ENCODE results near the gene PTGES3L.
A peak's percentile ranks its signal among the peaks of the same experiment; 100 is the strongest.
"Not testable (repeated sequence)": the region's sequence is repeated elsewhere in the genome, so short reads cannot be mapped to it uniquely, and the experiment has no call there.

Gene PTGES3L

DNA sequence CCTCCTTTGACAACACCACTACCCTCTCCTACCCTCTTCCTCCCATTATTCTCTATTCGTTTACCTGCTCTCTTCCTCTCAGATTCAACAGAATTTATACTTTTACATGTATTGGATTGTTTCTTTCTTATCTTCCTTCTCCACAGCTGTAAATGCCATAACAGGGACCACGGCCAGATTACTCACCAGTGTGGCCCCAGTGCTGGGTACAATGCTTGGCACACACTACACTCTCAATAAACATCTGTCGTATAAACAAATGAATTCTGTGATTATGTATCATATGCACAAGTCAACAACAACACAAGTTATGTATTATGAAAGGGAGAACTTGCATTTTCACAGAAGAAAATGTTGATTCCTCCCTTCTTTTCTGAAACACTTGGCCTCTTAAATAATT lies 35.7 kb downstream of the PTGES3L start:
- peak; percentile 22 for DNase-seq (ENCODE audit: low read depth)
- TF ChIP-seq, protein P1, sequence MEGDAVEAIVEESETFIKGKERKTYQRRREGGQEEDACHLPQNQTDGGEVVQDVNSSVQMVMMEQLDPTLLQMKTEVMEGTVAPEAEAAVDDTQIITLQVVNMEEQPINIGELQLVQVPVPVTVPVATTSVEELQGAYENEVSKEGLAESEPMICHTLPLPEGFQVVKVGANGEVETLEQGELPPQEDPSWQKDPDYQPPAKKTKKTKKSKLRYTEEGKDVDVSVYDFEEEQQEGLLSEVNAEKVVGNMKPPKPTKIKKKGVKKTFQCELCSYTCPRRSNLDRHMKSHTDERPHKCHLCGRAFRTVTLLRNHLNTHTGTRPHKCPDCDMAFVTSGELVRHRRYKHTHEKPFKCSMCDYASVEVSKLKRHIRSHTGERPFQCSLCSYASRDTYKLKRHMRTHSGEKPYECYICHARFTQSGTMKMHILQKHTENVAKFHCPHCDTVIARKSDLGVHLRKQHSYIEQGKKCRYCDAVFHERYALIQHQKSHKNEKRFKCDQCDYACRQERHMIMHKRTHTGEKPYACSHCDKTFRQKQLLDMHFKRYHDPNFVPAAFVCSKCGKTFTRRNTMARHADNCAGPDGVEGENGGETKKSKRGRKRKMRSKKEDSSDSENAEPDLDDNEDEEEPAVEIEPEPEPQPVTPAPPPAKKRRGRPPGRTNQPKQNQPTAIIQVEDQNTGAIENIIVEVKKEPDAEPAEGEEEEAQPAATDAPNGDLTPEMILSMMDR (conservative IDR thresholded peaks at IDR 0.05; ENCODE audit: low read length), result no peak
- H3K4me3 ChIP-seq (ENCODE audit: low read length), result no peak overlapping the region

- TF ChIP-seq, protein P1 (conservative IDR thresholded peaks at IDR 0.05; ENCODE audit: low read length), result peak; percentile 75
- peak; percentile 64 for DNase-seq (ENCODE audit: low read depth)
- no peak overlapping the region for H3K4me3 ChIP-seq (ENCODE audit: low read length)
Observed at GRCh38 chr17:42937712-42938596, 41.9 kb downstream of the PTGES3L start.

- TF ChIP-seq, protein P1 (conservative IDR thresholded peaks at IDR 0.05; ENCODE audit: low read length), result no peak
- H3K4me3 ChIP-seq (ENCODE audit: low read length), result no peak overlapping the region
- DNase-seq (ENCODE audit: low read depth), result no peak
Observed at GRCh38 chr17:42929497-42929844, 50.4 kb downstream of the PTGES3L start.

DNA sequence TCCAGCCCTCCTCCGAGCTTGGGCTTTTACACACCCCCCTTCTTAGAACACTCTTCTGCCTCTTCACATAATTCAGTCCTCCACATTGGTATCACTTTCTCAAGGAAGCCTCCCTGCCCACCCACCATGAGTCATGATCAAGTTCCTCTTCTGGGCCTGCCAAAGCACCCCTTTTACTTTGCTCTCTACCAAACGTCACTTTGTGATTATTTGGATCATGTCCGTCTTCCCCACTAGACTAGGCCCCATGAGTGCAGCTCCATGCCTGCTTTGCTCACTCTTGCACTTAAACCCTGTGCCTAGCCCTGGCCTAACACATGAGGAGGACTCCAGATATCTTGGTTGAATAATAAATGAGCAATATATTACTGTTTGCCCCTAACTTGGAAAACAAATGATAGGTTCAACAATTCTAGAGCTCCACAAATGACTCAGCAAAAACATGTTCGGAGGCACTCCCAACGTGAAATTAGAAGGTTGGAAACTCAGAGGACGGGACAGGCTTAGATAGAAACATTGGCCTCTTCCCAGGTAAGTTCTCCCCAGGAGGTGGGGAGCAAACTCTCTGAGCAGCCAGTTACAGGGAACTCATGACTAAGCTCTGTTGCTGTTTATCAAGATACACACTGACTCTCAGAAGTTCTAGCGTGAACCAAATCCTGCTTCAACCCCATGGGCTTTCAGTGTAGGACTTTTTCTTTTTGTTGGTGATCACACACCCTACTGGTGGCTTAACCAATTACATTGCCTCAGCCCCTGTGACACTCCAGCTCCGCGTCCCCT lies 51.0 kb downstream of the PTGES3L start:
- H3K4me3 ChIP-seq (ENCODE audit: low read length), result no peak overlapping the region
- TF ChIP-seq, protein P1 (conservative IDR thresholded peaks at IDR 0.05; ENCODE audit: low read length), result peak; percentile 74
- DNase-seq (ENCODE audit: low read depth), result peak; percentile 82

- DNase-seq (ENCODE audit: low read depth), result no peak
- TF ChIP-seq, protein P1 (conservative IDR thresholded peaks at IDR 0.05; ENCODE audit: low read length), result no peak
- H3K4me3 ChIP-seq (ENCODE audit: low read length), result no peak overlapping the region
Observed at GRCh38 chr17:42924891-42925290, 55.0 kb downstream of the PTGES3L start.

DNA sequence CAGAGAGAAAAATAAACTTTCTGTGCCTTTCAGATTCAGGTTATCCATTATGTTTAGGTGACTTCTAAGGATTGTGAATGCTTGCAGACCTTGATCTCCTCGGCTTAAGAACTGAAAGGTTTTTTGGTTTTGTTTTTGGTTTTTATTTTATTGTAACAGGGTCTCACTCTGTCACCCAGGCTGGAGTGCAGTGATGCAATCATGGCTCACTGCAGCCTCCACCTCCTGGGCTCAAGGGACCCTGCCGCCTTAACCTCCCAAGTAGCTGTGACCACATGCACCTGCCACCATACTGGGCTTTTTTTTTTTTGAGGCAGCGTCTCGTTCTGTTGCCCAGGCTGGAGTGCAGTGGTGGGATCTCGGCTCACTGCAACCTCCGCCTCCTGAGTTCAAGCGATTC lies 56.4 kb downstream of the PTGES3L start:
- H3K4me3 ChIP-seq (ENCODE audit: low read length); DNase-seq (ENCODE audit: low read depth): not testable (repeated sequence)

GRCh38 chr17:42922294-42922693 lies 57.6 kb downstream of the PTGES3L start:
- TF ChIP-seq, protein P1 (conservative IDR thresholded peaks at IDR 0.05; ENCODE audit: low read length), result no peak
- no peak overlapping the region for H3K4me3 ChIP-seq (ENCODE audit: low read length)
- no peak for DNase-seq (ENCODE audit: low read depth)

Data from AG10803 (cell line).